Measurements from ENCODE around the gene POMT1.

- TF ChIP-seq CTCF (IDR thresholded peaks at IDR 0.05) (no peak), EP300 (IDR thresholded peaks at IDR 0.05) (no peak), POLR2A (IDR thresholded peaks at IDR 0.05) (no peak)
Measured at GRCh38 chr9:131485728-131486422, 16.8 kb upstream of the POMT1 start.

Measured in suprapubic skin (tissue), 3 donors.